ENCODE results near the gene SH2D7. TPM values are rescaled to one million over a fixed set of nuclear protein-coding genes. Genes with fewer than 3 reads are reported as not detected.

SH2D7 gene
- total and polyA plus RNA-seq, 4 donors = 1.0 TPM; not detected in 3

- H3K27me3 ChIP-seq (ENCODE audit: control insufficient read depth in 1 of 2, insufficient read depth in 2 of 2, low read length in 1 of 2) = no peaks in the 10 kb centered on the region
- ATAC-seq (ENCODE audit: low FRiP score) = no peak
- no peak overlapping the region for H3K27ac ChIP-seq (ENCODE audit: low read depth in 1 of 2, low read length in 2 of 2)
- no peaks in the 10 kb centered on the region for H3K9me3 ChIP-seq (ENCODE audit: control insufficient read depth, low read length)
- 84 to 89% methylated on average over 5 of the region's 5 CpGs for WGBS, 2 donors
- H3K36me3 ChIP-seq (ENCODE audit: control insufficient read depth in 1 of 2, insufficient read depth in 2 of 2, low read length in 1 of 2) = no peaks in the 10 kb centered on the region
- DNase-seq = peak in 1 of 2 donors; percentile 76
- H3K4me3 ChIP-seq (ENCODE audit: low read length in 2 of 2) = no peak overlapping the region
- intact Hi-C loops (cut with DNase I) = no loop called here
- H3K4me1 ChIP-seq (ENCODE audit: control insufficient read depth in 1 of 2, insufficient read depth in 2 of 2, low read length in 2 of 2) = no peaks in the 10 kb centered on the region
These were observed 10.1 kb upstream of the SH2D7 start for GRCh38 chr15:78082106-78082742.

- Histone ChIP-seq H3K9me3 (ENCODE audit: control insufficient read depth, low read length) (no peaks in the 10 kb centered on the region), H3K27me3 (ENCODE audit: control insufficient read depth in 1 of 2, insufficient read depth in 2 of 2, low read length in 1 of 2) (no peaks in the 10 kb centered on the region), H3K27ac (ENCODE audit: low read depth in 1 of 2, low read length in 2 of 2) (no peak overlapping the region), H3K4me1 (ENCODE audit: control insufficient read depth in 1 of 2, insufficient read depth in 2 of 2, low read length in 2 of 2) (no peaks in the 10 kb centered on the region), H3K36me3 (ENCODE audit: control insufficient read depth in 1 of 2, insufficient read depth in 2 of 2, low read length in 1 of 2) (no peaks in the 10 kb centered on the region), H3K4me3 (ENCODE audit: low read length in 2 of 2) (no peak overlapping the region)
- DNase-seq = peak in 1 of 2 donors; percentile 23
- intact Hi-C loops (cut with DNase I) = no loop called here
- no peak for ATAC-seq (ENCODE audit: low FRiP score)
- 92 to 100% methylated on average over 1 of the region's 1 CpG for WGBS, 2 donors
These were observed 9.6 kb upstream of the SH2D7 start for GRCh38 chr15:78082743-78083110.

GRCh38 chr15:78083186-78083585 is 9.2 kb upstream of the SH2D7 start:
- Histone ChIP-seq H3K4me1 (ENCODE audit: control insufficient read depth in 1 of 2, insufficient read depth in 2 of 2, low read length in 2 of 2) (no peaks in the 10 kb centered on the region), H3K27ac (ENCODE audit: low read depth in 1 of 2, low read length in 2 of 2) (no peak overlapping the region), H3K36me3 (ENCODE audit: control insufficient read depth in 1 of 2, insufficient read depth in 2 of 2, low read length in 1 of 2) (no peaks in the 10 kb centered on the region), H3K4me3 (ENCODE audit: low read length in 2 of 2) (no peak overlapping the region), H3K9me3 (ENCODE audit: control insufficient read depth, low read length) (no peaks in the 10 kb centered on the region), H3K27me3 (ENCODE audit: control insufficient read depth in 1 of 2, insufficient read depth in 2 of 2, low read length in 1 of 2) (no peaks in the 10 kb centered on the region)
- 94 to 96% methylated on average over 4 of the region's 4 CpGs for WGBS, 2 donors
- intact Hi-C loops (cut with DNase I) = no loop called here
- DNase-seq = peak; percentile 25 to 55
- ATAC-seq (ENCODE audit: low FRiP score) = no peak

GRCh38 chr15:78083687-78084448 is 8.5 kb upstream of the SH2D7 start:
- no peaks in the 10 kb centered on the region for H3K27me3 ChIP-seq (ENCODE audit: control insufficient read depth in 1 of 2, insufficient read depth in 2 of 2, low read length in 1 of 2)
- H3K4me1 ChIP-seq (ENCODE audit: control insufficient read depth in 1 of 2, insufficient read depth in 2 of 2, low read length in 2 of 2) = no peaks in the 10 kb centered on the region
- DNase-seq (peak; percentile 32 to 57), ATAC-seq (ENCODE audit: low FRiP score) (no peak)
- intact Hi-C loops (cut with DNase I) = no loop called here
- no peak overlapping the region for H3K4me3 ChIP-seq (ENCODE audit: low read length in 2 of 2)
- no peaks in the 10 kb centered on the region for H3K9me3 ChIP-seq (ENCODE audit: control insufficient read depth, low read length)
- WGBS, 2 donors = 93 to 95% methylated on average over 6 of the region's 6 CpGs
- no peak overlapping the region for H3K27ac ChIP-seq (ENCODE audit: low read depth in 1 of 2, low read length in 2 of 2)
- no peaks in the 10 kb centered on the region for H3K36me3 ChIP-seq (ENCODE audit: control insufficient read depth in 1 of 2, insufficient read depth in 2 of 2, low read length in 1 of 2)

- DNase-seq (peak; percentile 43 to 61), ATAC-seq (ENCODE audit: low FRiP score) (no peak)
- H3K36me3 ChIP-seq (ENCODE audit: control insufficient read depth in 1 of 2, insufficient read depth in 2 of 2, low read length in 1 of 2) = no peaks in the 10 kb centered on the region
- no peaks in the 10 kb centered on the region for H3K27me3 ChIP-seq (ENCODE audit: control insufficient read depth in 1 of 2, insufficient read depth in 2 of 2, low read length in 1 of 2)
- no peak overlapping the region for H3K27ac ChIP-seq (ENCODE audit: low read depth in 1 of 2, low read length in 2 of 2)
- no peaks in the 10 kb centered on the region for H3K9me3 ChIP-seq (ENCODE audit: control insufficient read depth, low read length)
- intact Hi-C loops (cut with DNase I) = no loop called here
- H3K4me3 ChIP-seq (ENCODE audit: low read length in 2 of 2) = no peak overlapping the region
- 92 to 99% methylated on average over 5 of the region's 5 CpGs for WGBS, 2 donors
- H3K4me1 ChIP-seq (ENCODE audit: control insufficient read depth in 1 of 2, insufficient read depth in 2 of 2, low read length in 2 of 2) = no peaks in the 10 kb centered on the region
These were observed 8.0 kb upstream of the SH2D7 start for GRCh38 chr15:78084449-78084750.

GRCh38 chr15:78085928-78086327 is 6.4 kb upstream of the SH2D7 start:
- H3K4me1 ChIP-seq (ENCODE audit: control insufficient read depth in 1 of 2, insufficient read depth in 2 of 2, low read length in 2 of 2) = no peaks in the 10 kb centered on the region
- H3K4me3 ChIP-seq (ENCODE audit: low read length in 2 of 2) = no peak overlapping the region
- H3K9me3 ChIP-seq (ENCODE audit: control insufficient read depth, low read length) = no peaks in the 10 kb centered on the region
- no peaks in the 10 kb centered on the region for H3K27me3 ChIP-seq (ENCODE audit: control insufficient read depth in 1 of 2, insufficient read depth in 2 of 2, low read length in 1 of 2)
- DNase-seq (no peak), ATAC-seq (ENCODE audit: low FRiP score) (no peak)
- WGBS, 2 donors = 43 to 48% methylated on average over 1 of the region's 1 CpG
- H3K36me3 ChIP-seq (ENCODE audit: control insufficient read depth in 1 of 2, insufficient read depth in 2 of 2, low read length in 1 of 2) = no peaks in the 10 kb centered on the region
- intact Hi-C loops (cut with DNase I) = no loop called here
- H3K27ac ChIP-seq (ENCODE audit: low read depth in 1 of 2, low read length in 2 of 2) = no peak overlapping the region

GRCh38 chr15:78087951-78088772 is 4.2 kb upstream of the SH2D7 start:
- Histone ChIP-seq H3K36me3 (ENCODE audit: control insufficient read depth in 1 of 2, insufficient read depth in 2 of 2, low read length in 1 of 2) (no peaks in the 10 kb centered on the region), H3K27ac (ENCODE audit: low read depth in 1 of 2, low read length in 2 of 2) (no peak overlapping the region), H3K9me3 (ENCODE audit: control insufficient read depth, low read length) (no peaks in the 10 kb centered on the region), H3K4me3 (ENCODE audit: low read length in 2 of 2) (no peak overlapping the region), H3K4me1 (ENCODE audit: control insufficient read depth in 1 of 2, insufficient read depth in 2 of 2, low read length in 2 of 2) (no peaks in the 10 kb centered on the region), H3K27me3 (ENCODE audit: control insufficient read depth in 1 of 2, insufficient read depth in 2 of 2, low read length in 1 of 2) (no peaks in the 10 kb centered on the region)
- WGBS, 2 donors = 91 to 95% methylated on average over 12 of the region's 12 CpGs
- intact Hi-C loops (cut with DNase I) = no loop called here
- DNase-seq = peak; percentile 56 to 71
- ATAC-seq (ENCODE audit: low FRiP score) = no peak

- intact Hi-C loops (cut with DNase I) = no loop called here
- peak in 1 of 2 donors; percentile 22 for DNase-seq
These were observed 3.6 kb upstream of the SH2D7 start for GRCh38 chr15:78088773-78089080.

More at GRCh38 chr15:78088773-78089080, 3.6 kb upstream of the SH2D7 start:
- no peaks in the 10 kb centered on the region for H3K27me3 ChIP-seq (ENCODE audit: control insufficient read depth in 1 of 2, insufficient read depth in 2 of 2, low read length in 1 of 2)
- no peaks in the 10 kb centered on the region for H3K9me3 ChIP-seq (ENCODE audit: control insufficient read depth, low read length)
- H3K27ac ChIP-seq (ENCODE audit: low read depth in 1 of 2, low read length in 2 of 2) = no peak overlapping the region
- H3K4me1 ChIP-seq (ENCODE audit: control insufficient read depth in 1 of 2, insufficient read depth in 2 of 2, low read length in 2 of 2) = no peaks in the 10 kb centered on the region
- no peak overlapping the region for H3K4me3 ChIP-seq (ENCODE audit: low read length in 2 of 2)
- WGBS, 2 donors = 81 to 89% methylated on average over 3 of the region's 3 CpGs
- no peak for ATAC-seq (ENCODE audit: low FRiP score)
- H3K36me3 ChIP-seq (ENCODE audit: control insufficient read depth in 1 of 2, insufficient read depth in 2 of 2, low read length in 1 of 2) = no peaks in the 10 kb centered on the region
